WTC11 (cell line): Measurements from ENCODE around the gene DPP8. TPM values are rescaled to one million over a fixed set of nuclear protein-coding genes. Genes with fewer than 3 reads are reported as not detected.

ENCODE experiments used
- ATAC-seq: fragments of 200-7000 bp; cut with Tn5 transposase; 2 replicates; pipeline ENCODE4 v1.10.0; 2021; ENCODE audit warnings: mild to moderate bottlenecking, moderate library complexity
- CTCF ChIA-PET: fragments of 300-600 bp; sonication (Branson Sonifier 250); formaldehyde crosslinking; loops from one replicate; lab custom pipeline; 2021; ENCODE audit warnings: antibody characterized with exemption; lab: Charles Lee
- POLR2A ChIA-PET: fragments of 350-600 bp; sonication (Branson Sonifier 250); formaldehyde crosslinking; loops from one replicate; lab custom pipeline; 2021; ENCODE audit warnings: antibody characterized with exemption; lab: Charles Lee
- DNase-seq: peaks from one replicate; pipeline ENCODE4 v3.0.0; 2021; ENCODE audit warnings: low spot score
- H3K27ac Mint-ChIP-seq: 2 replicates; pipeline ENCODE4 v1.8.0; 2021; ENCODE audit warnings: mixed read lengths
- H3K27me3 Mint-ChIP-seq: 2 replicates; pipeline ENCODE4 v1.8.0; 2021; ENCODE audit warnings: low read depth, mild to moderate bottlenecking, moderate library complexity, mixed read lengths
- H3K36me3 Mint-ChIP-seq: 2 replicates; pipeline ENCODE4 v1.8.0; 2021; ENCODE audit warnings: mixed read lengths
- H3K4me1 Mint-ChIP-seq: 2 replicates; pipeline ENCODE4 v1.8.0; 2022; ENCODE audit warnings: mixed read lengths
- H3K4me3 Mint-ChIP-seq: 2 replicates; pipeline ENCODE4 v1.8.0; 2021; ENCODE audit warnings: mild to moderate bottlenecking, moderate library complexity, mixed read lengths
- H3K9me3 Mint-ChIP-seq: 2 replicates; pipeline ENCODE4 v1.8.0; 2021; ENCODE audit warnings: mixed read lengths
- IRF2 ChIP-seq: sonication (generic); formaldehyde crosslinking; IDR thresholded peaks from 2 replicates; pipeline ENCODE4 v1.8.0; 2022; ENCODE audit warnings: low read depth, missing genetic modification reagents, borderline replicate concordance
- ZNF121 ChIP-seq: sonication (generic); formaldehyde crosslinking; IDR thresholded peaks from 2 replicates; pipeline ENCODE4 v1.8.0; 2023; ENCODE audit warnings: missing genetic modification reagents
- ZNF512 ChIP-seq: sonication (generic); formaldehyde crosslinking; IDR thresholded peaks from 2 replicates; pipeline ENCODE4 v1.8.1; 2022; ENCODE audit warnings: missing genetic modification reagents, borderline replicate concordance
- total RNA-seq: library from RNA; stranded (reverse); gene quantifications from 3 replicates; pipeline ENCODE4 v1.2.3, GENCODE V29; 2021
- TF ChIP-seq, protein P1 (sequence below): sonication (generic); formaldehyde crosslinking; IDR thresholded peaks from 2 replicates; pipeline ENCODE4 v1.8.1; 2023; ENCODE audit warnings: mild to moderate bottlenecking, missing genetic modification reagents, moderate library complexity
- TF ChIP-seq, protein P2 (sequence below): sonication (generic); formaldehyde crosslinking; IDR thresholded peaks from 2 replicates; pipeline ENCODE4 v1.8.1; 2022; ENCODE audit warnings: low read depth, missing genetic modification reagents, borderline replicate concordance
- TF ChIP-seq, protein P3 (sequence below): sonication (generic); formaldehyde crosslinking; IDR thresholded peaks from 2 replicates; pipeline ENCODE4 v1.8.0; 2022; ENCODE audit warnings: missing genetic modification reagents

DPP8 gene
- total RNA-seq, 1 experiment from 2014 or later = 31.9 TPM

DNA sequence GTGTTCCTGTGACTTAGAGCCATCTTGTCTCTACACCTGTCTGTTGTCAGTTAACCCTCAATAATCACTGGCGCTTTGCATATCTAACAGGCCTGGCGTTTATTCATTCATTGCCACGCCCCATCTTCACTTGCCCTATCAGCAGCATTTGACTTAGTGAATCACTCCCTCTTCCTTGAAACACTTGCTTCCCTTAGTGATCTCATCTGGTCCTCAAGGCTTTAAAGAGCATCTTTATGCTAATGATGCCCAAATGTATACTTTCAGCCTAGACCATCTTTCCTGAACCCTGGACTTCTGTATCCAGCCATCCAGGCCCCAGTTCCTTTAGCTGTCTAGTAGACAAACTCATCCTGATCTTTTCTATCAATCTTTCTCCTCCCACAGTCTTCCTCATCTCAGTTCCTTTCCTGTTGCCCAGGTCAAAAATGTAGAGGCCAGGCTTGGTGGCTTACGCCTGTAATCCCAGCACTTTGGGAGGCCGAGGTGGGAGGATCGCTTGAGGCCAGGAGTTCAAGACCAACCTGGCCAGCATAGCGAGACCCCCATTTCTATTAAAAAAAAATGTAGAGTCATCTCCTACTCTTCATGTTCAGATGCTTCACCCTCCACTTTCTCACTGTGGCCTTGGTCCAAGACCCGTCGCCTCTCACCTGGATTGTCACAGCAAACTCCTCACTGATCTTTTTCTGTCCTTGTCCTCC is 93.4 kb downstream of the DPP8 start:
- Mint-ChIP-seq H3K36me3 (no peaks in the 10 kb centered on the region), H3K4me3 (peak overlapping the region; percentile 98), H3K4me1 (peaks cover 51% of the 10 kb centered on the region), H3K27me3 (peaks cover 20% of the 10 kb centered on the region), H3K27ac (no peak overlapping the region), H3K9me3 (no peaks in the 10 kb centered on the region)
- ChIA-PET POLR2A (no interaction called here), CTCF (no interaction called here)
- ATAC-seq (no peak), DNase-seq (no peak)
- TF ChIP-seq IRF2 (CRISPR knock-in tag) = no peak
- peak; percentile 77; the same call in 1 of the 2 replicates for TF ChIP-seq ZNF121 (CRISPR knock-in tag)
- TF ChIP-seq ZNF512 = no peak
- TF ChIP-seq, protein P1, sequence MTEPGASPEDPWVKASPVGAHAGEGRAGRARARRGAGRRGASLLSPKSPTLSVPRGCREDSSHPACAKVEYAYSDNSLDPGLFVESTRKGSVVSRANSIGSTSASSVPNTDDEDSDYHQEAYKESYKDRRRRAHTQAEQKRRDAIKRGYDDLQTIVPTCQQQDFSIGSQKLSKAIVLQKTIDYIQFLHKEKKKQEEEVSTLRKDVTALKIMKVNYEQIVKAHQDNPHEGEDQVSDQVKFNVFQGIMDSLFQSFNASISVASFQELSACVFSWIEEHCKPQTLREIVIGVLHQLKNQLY (CRISPR knock-in tag) = no peak
- TF ChIP-seq, protein P2, sequence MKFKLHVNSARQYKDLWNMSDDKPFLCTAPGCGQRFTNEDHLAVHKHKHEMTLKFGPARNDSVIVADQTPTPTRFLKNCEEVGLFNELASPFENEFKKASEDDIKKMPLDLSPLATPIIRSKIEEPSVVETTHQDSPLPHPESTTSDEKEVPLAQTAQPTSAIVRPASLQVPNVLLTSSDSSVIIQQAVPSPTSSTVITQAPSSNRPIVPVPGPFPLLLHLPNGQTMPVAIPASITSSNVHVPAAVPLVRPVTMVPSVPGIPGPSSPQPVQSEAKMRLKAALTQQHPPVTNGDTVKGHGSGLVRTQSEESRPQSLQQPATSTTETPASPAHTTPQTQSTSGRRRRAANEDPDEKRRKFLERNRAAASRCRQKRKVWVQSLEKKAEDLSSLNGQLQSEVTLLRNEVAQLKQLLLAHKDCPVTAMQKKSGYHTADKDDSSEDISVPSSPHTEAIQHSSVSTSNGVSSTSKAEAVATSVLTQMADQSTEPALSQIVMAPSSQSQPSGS (CRISPR knock-in tag) = no peak

- Mint-ChIP-seq H3K27me3 (peaks cover 20% of the 10 kb centered on the region), H3K36me3 (no peaks in the 10 kb centered on the region), H3K4me1 (peaks cover 58% of the 10 kb centered on the region)
- POLR2A ChIA-PET = no interaction called here
- no peak; the same call in 1 of the 2 replicates for ATAC-seq
- TF ChIP-seq, protein P2 (CRISPR knock-in tag) = no peak
- TF ChIP-seq, protein P3, sequence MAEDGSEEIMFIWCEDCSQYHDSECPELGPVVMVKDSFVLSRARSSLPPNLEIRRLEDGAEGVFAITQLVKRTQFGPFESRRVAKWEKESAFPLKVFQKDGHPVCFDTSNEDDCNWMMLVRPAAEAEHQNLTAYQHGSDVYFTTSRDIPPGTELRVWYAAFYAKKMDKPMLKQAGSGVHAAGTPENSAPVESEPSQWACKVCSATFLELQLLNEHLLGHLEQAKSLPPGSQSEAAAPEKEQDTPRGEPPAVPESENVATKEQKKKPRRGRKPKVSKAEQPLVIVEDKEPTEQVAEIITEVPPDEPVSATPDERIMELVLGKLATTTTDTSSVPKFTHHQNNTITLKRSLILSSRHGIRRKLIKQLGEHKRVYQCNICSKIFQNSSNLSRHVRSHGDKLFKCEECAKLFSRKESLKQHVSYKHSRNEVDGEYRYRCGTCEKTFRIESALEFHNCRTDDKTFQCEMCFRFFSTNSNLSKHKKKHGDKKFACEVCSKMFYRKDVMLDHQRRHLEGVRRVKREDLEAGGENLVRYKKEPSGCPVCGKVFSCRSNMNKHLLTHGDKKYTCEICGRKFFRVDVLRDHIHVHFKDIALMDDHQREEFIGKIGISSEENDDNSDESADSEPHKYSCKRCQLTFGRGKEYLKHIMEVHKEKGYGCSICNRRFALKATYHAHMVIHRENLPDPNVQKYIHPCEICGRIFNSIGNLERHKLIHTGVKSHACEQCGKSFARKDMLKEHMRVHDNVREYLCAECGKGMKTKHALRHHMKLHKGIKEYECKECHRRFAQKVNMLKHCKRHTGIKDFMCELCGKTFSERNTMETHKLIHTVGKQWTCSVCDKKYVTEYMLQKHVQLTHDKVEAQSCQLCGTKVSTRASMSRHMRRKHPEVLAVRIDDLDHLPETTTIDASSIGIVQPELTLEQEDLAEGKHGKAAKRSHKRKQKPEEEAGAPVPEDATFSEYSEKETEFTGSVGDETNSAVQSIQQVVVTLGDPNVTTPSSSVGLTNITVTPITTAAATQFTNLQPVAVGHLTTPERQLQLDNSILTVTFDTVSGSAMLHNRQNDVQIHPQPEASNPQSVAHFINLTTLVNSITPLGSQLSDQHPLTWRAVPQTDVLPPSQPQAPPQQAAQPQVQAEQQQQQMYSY (CRISPR knock-in tag) = peak; percentile 87
- TF ChIP-seq, all 79 proteins: peak for 1
- H3K9me3 Mint-ChIP-seq = no peaks in the 10 kb centered on the region
- peak; percentile 50 for DNase-seq
- peak overlapping the region; percentile 98 for H3K4me3 Mint-ChIP-seq
- H3K27ac Mint-ChIP-seq = peak overlapping the region; percentile 93
- CTCF ChIA-PET = no interaction called here
These were observed 94.1 kb downstream of the DPP8 start for GRCh38 chr15:65423150-65423975.
